NCI-H2107 treated with DMSO at 0.1 percent for 48 hours (cell line): ENCODE measurements around the gene IL36B.

Experiments used
- DNase-seq: peaks from one replicate; lab custom pipeline; 2025; ENCODE audit not compliant: unreplicated experiment; lab: John Stamatoyannopoulos, UW

The IL36B gene

GRCh38 chr2:113076954-113077669 lies 24.4 kb upstream of the IL36B start:
- DNase-seq = no peak

DNA sequence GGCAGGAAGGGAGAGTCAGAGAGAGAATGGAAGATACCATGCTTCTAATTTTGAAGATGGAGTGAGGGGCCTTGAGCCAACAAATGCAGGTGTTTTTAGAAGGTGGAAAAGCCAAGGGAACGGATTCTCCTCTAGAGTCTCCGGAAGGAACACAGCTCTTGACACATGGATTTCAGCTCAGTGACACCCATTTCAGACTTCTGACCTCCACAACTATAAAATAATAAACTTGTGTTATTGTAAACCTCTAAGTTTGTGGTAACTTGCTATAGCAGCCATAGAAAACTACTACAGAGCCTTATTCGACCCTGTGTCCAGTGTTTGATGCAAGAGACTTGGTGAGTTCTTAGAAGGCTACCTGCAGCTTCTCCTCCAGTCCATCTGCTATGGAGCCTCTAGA lies 22.9 kb upstream of the IL36B start:
- no peak for DNase-seq

GRCh38 chr2:113075030-113075429 lies 22.4 kb upstream of the IL36B start:
- no peak for DNase-seq

GRCh38 chr2:113073325-113073834 lies 20.7 kb upstream of the IL36B start:
- DNase-seq = no peak

DNA sequence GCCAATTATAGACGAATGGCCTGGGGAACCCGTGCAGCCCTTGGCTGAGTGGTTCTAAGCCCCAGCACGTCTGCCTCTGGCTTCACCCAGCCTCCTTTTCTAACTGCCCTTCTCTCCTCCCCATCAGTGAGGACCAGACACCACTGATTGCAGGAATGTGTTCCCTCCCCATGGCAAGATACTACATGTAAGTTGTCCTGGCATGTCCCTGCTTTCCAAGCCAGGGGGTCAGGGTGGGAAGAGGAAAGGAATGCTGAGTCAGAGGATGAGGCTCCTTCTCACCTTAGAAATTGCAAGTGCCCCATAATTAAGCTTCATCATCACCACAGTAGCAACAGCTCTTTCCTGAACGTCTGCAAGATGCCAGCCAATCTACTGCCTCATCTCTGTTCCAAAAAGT lies 19.9 kb upstream of the IL36B start:
- DNase-seq = no peak

GRCh38 chr2:113070606-113070975 lies 17.9 kb upstream of the IL36B start:
- DNase-seq = no peak

DNA sequence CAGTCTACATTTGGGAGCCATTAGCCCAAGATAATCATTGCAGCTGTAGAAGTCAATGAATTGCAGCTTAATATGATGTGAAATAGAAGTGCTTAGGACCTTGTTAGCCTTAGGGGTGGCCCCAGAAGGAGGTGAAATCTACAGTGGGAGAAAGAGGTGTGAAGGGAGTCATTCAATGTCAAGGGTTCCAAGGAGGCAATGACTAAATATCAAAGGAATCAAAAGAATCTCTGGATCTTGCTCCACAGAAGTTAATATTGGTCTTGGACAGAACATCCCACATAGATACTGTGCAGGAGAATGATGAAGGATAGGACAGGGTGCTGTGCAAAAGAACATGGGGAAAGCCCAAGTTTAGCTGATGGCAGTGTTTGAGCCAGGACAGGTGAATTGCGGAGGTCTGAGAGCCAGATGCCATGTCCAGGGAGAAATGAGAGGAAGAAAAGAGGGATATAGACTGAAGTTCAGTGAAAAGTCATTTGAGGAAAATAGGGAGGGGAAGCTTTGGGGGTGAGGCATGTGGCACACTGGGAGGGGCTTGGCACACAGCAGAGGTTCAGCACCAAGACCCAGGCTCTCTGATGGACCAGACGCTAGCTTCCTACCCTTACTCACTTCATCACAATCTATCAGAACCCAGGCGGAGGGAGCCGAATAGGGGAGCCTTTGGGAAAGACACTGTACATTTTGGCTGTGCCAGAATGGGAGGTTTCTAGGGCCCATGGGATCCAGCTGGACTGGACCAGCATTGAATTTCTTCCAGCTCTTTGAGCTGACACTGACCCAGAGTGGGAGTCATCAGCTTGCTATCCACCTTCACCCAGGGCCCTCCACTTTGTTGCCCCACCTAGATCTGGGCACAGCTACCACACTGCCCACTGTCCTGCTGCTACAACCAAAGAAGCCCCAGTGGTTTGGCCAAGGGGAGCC lies 17.3 kb upstream of the IL36B start:
- DNase-seq = no peak

DNA sequence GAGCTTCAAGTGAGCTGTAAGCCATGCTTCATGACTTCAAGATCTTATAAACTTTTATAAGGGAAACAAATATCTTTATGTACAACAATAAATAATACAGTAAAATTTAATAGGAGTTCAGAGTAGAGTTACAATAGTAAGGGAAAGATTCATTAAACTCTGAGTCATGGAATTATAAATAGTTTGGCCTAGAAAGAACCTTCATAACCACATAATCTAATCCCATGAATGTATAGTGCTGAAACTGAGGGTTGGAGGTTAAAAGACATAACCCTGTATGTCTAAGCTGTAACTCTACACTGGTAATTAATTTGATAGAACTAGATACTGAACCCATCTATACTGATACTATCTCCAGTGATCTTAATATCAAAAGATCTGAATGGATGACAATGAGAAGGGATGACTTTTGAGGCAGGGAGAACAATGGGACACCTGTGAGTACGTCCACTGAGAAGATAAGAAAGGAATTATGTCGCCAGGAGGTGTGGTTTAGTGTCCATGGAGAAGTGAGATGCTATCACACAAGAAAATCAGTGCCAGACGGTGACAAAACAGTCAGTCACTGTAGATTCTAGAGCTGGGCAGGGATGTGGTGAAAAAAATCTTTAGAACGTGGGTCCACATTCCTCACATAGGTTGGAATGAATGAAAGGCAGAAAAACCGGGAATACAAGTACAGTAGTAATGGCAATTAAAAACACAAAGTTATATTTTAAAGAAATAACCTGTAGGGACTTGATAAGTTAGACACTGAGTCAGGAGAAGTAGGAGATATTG lies 16.2 kb upstream of the IL36B start:
- DNase-seq = no peak

DNA sequence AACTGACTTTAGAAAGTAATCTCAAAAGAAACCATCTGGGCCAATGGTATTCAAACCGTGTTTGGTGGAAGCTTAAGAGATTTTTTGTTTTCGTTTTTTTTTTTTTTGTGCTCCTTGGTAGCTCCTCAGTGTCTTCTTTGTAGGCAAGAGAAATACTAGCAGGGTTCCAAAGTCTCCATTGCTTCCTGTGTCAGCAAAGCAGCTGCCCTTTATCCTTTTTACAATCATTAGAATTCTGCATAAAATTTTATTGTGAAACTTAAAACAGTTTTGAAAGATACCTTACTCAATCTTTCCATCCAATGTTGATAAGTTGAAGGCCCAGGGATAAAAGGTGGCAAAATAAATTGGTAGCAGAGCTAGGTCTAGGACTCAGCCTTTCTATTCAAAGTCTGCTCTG lies 15.6 kb upstream of the IL36B start:
- DNase-seq = no peak

DNA sequence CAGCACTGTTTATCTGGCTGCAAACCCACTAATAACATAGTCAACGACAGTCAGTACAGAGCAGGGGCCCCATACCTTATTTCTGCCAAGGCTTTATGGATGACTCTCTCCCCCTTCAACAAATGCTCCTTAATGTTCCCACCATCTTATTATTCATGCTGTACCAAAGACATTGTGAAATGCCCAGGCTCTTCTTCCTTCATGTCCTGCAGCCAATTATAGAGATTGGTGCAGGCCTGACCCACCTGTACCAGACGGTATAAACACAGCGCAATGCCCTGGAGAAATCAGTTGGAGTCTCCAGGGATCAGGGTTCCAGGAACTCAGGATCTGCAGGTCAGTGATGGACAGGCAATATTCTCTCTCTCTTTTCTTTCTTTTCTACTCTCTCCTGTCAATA lies 15.0 kb upstream of the IL36B start, which contains the start of gene IL1F10:
TSS of gene IL1F10 (plus strand) at position 290 of the 400 bp plus-strand sequence. CDS start 4,769 bp downstream, outside the sequence.
- no peak for DNase-seq

- no peak for DNase-seq
These were observed 12.2 kb upstream of the IL36B start for GRCh38 chr2:113064898-113065297.

GRCh38 chr2:113064281-113064680 lies 11.6 kb upstream of the IL36B start:
- DNase-seq = no peak

DNA sequence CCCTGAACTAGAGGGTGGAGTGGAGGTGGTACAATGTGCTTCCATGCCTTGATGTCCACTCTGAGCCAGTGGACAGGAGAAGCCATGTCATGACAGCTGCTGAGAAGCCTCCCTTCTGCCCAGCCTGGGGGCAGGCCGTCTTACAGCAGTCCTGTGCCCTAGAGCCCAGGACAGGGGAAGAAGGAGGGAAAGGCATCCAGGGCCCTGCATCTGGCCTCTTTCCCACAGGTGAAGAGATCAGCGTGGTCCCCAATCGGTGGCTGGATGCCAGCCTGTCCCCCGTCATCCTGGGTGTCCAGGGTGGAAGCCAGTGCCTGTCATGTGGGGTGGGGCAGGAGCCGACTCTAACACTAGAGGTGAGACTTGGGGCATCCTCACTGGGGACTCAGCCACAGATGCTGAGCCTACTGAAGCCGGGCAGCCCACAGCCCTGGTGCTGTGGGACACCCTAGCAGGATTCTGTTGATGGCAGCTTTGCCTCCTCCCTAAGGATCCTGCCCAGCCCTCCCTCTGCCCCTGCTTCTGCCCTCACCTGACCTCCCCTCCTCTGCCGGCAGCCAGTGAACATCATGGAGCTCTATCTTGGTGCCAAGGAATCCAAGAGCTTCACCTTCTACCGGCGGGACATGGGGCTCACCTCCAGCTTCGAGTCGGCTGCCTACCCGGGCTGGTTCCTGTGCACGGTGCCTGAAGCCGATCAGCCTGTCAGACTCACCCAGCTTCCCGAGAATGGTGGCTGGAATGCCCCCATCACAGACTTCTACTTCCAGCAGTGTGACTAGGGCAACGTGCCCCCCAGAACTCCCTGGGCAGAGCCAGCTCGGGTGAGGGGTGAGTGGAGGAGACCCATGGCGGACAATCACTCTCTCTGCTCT lies 9.5 kb upstream of the IL36B start:
- DNase-seq = no peak

DNA sequence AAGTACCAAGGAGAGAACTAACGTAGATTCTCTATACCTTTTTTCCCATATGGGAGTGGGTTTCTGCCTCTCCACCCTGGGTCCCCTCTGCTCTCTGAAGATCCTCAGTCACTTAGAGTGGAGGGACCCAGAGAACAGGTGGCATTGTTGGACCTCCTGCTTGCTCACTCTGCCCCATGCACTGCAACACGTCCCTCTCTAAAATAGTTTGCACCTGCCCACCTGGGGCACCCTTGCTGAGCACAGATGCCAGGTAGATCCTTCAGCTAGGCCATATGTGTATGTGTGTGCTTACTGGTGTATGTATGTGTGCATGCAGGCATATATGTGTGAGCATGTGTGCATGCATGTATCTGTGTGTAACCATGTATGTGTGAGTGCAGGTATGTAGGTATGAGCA lies 8.6 kb upstream of the IL36B start:
- DNase-seq = no peak

DNA sequence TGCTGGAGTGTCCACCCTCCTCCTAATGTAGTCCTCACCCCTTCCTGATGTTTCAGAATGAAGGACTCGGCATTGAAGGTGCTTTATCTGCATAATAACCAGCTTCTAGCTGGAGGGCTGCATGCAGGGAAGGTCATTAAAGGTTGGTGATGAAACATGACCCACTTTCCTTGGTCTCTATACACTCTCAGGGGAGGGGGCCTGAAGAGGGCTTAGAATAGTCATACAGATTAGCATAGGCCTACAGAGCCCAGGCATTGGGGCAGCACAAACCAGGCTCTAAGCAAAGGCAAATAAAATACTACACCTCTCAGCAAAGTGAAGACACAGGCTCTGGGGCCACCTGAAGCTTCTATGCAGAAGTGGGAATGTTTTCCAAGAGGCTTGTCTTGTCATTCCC lies 8.1 kb upstream of the IL36B start:
- DNase-seq = no peak

GRCh38 chr2:113060396-113060795 lies 7.7 kb upstream of the IL36B start:
- DNase-seq = no peak

DNA sequence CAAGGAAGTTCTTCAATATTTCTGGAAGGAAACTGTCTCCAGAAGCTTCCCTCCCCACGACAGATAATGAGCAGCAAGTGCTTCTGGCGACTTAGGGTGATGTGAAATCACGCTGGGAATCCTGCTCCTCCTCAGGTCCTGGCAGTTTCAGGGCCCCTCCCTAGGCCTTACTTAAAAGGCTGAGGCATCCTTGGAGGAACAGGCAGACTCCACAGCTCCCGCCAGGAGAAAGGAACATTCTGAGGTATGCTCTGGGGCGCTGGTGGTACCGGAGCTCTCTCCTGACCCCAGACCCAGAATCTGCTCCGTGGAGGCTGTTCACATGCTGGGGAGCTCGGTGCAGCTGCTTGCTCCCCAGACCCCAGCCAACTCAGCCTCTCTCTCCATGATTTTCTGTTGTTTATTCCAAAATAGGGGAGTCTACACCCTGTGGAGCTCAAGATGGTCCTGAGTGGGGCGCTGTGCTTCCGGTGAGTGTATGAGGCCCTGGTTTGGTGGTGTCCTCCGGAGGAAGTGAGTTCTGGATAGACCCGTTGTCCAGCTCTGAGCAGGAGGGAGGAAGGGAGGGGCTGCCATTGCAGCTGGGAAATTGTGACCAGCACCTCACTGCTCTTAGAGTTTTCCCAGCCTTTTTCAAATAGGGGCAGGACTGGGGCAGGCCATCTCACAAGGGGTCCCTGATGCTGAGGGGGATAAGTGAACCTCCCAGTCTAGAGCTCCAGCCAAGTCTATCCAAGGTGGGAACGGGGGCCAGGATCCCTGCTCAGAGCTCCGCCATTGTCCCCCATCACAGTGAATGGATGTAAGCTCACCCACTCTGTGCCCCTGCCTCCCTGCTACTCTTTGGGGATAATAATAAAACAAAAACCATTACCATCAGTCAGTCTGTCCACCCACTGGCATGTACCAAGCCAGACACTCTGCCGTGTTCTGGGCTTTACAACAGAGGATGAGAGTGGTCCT lies 6.6 kb upstream of the IL36B start, which contains the start of gene IL36RN:
TSS of gene IL36RN (plus strand) at position 201 of the 963 bp plus-strand sequence. CDS start at position 442, 241 bp downstream.
- no peak for DNase-seq

- DNase-seq = no peak
These were observed 5.8 kb upstream of the IL36B start for GRCh38 chr2:113058411-113058994.

DNA sequence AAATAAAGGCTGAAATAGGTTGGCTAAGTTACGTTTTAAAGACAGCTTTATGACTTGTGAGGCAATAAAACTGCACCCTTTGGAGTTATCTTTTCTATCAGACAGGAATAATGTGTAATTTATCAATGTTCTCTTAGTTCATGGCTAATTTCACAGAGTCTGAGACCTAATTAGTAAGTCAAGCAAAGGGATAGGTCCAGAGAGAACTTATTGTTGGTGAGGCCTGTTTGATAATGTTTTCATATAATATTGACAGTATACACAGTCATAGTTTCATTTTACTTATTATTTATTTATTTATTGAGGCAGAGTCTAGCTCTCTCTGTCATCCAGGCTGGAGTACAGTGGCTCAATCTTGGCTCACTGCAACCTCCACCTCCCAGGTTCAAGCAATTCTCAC lies 4.5 kb upstream of the IL36B start:
- DNase-seq = no peak
